ENCODE data around the gene NDRG4.

The NDRG4 gene

GRCh38 chr16:58532414-58532813 lies 32.5 kb downstream of the NDRG4 start:
- TF ChIP-seq EZH2phosphoT487 (IDR thresholded peaks at IDR 0.05; ENCODE audit: borderline replicate concordance, low read length) (no peak), CTCF (IDR thresholded peaks at IDR 0.05; ENCODE audit: low read depth, low read length, poor library complexity, severe bottlenecking) (no peak)
- H3K4me2 ChIP-seq (ENCODE audit: low read length) = no peak overlapping the region
- H3K36me3 ChIP-seq (ENCODE audit: control insufficient read depth, low read length) = peaks cover 96% of the 10 kb centered on the region
- no peaks in the 10 kb centered on the region for H4K20me1 ChIP-seq (ENCODE audit: control insufficient read depth, insufficient read depth, low read depth, low read length)
- H3K9me2 ChIP-seq (replicated peaks; ENCODE audit: control insufficient read depth, low read length) = no peaks in the 10 kb centered on the region
- H3K4me3 ChIP-seq (ENCODE audit: low read length) = no peak overlapping the region
- no peaks in the 10 kb centered on the region for H3K27me3 ChIP-seq (ENCODE audit: control insufficient read depth, low read length)
- H3K9me3 ChIP-seq (ENCODE audit: control insufficient read depth, insufficient read depth, low read length) = no peaks in the 10 kb centered on the region
- no peak overlapping the region for H3K27ac ChIP-seq (ENCODE audit: low read depth, low read length)
- H3K79me2 ChIP-seq (ENCODE audit: control insufficient read depth, low read length) = peaks cover 12% of the 10 kb centered on the region
- H3K4me1 ChIP-seq (ENCODE audit: control insufficient read depth, low read length) = no peaks in the 10 kb centered on the region
- H3F3A ChIP-seq (ENCODE audit: control insufficient read depth, insufficient read depth) = peaks cover 20% of the 10 kb centered on the region

- H4K20me1 ChIP-seq (ENCODE audit: control insufficient read depth, insufficient read depth, low read depth, low read length) = no peaks in the 10 kb centered on the region
- no peak overlapping the region for H3K4me2 ChIP-seq (ENCODE audit: low read length)
- TF ChIP-seq CTCF (IDR thresholded peaks at IDR 0.05; ENCODE audit: low read depth, low read length, poor library complexity, severe bottlenecking) = no peak
- no peak for TF ChIP-seq EZH2phosphoT487 (IDR thresholded peaks at IDR 0.05; ENCODE audit: borderline replicate concordance, low read length)
- H3K4me3 ChIP-seq (ENCODE audit: low read length) = no peak overlapping the region
- H3K27me3 ChIP-seq (ENCODE audit: control insufficient read depth, low read length) = no peaks in the 10 kb centered on the region
- no peaks in the 10 kb centered on the region for H3K4me1 ChIP-seq (ENCODE audit: control insufficient read depth, low read length)
- no peaks in the 10 kb centered on the region for H3K9me2 ChIP-seq (replicated peaks; ENCODE audit: control insufficient read depth, low read length)
- H3K79me2 ChIP-seq (ENCODE audit: control insufficient read depth, low read length) = peaks cover 12% of the 10 kb centered on the region
- H3K36me3 ChIP-seq (ENCODE audit: control insufficient read depth, low read length) = peaks cover 96% of the 10 kb centered on the region
- peaks cover 13% of the 10 kb centered on the region for H3F3A ChIP-seq (ENCODE audit: control insufficient read depth, insufficient read depth)
- no peak overlapping the region for H3K27ac ChIP-seq (ENCODE audit: low read depth, low read length)
- no peaks in the 10 kb centered on the region for H3K9me3 ChIP-seq (ENCODE audit: control insufficient read depth, insufficient read depth, low read length)
Measured at GRCh38 chr16:58533751-58534470, 34.0 kb downstream of the NDRG4 start.

- peaks cover 7% of the 10 kb centered on the region for H3F3A ChIP-seq (ENCODE audit: control insufficient read depth, insufficient read depth)
- no peak for TF ChIP-seq CTCF (IDR thresholded peaks at IDR 0.05; ENCODE audit: low read depth, low read length, poor library complexity, severe bottlenecking)
- TF ChIP-seq EZH2phosphoT487 (IDR thresholded peaks at IDR 0.05; ENCODE audit: borderline replicate concordance, low read length) = no peak
- no peak overlapping the region for H3K27ac ChIP-seq (ENCODE audit: low read depth, low read length)
- peaks cover 98% of the 10 kb centered on the region for H3K36me3 ChIP-seq (ENCODE audit: control insufficient read depth, low read length)
- no peaks in the 10 kb centered on the region for H3K9me3 ChIP-seq (ENCODE audit: control insufficient read depth, insufficient read depth, low read length)
- no peaks in the 10 kb centered on the region for H3K9me2 ChIP-seq (replicated peaks; ENCODE audit: control insufficient read depth, low read length)
- no peaks in the 10 kb centered on the region for H3K27me3 ChIP-seq (ENCODE audit: control insufficient read depth, low read length)
- no peak overlapping the region for H3K4me2 ChIP-seq (ENCODE audit: low read length)
- H3K4me3 ChIP-seq (ENCODE audit: low read length) = no peak overlapping the region
- H3K79me2 ChIP-seq (ENCODE audit: control insufficient read depth, low read length) = peaks cover 12% of the 10 kb centered on the region
- no peaks in the 10 kb centered on the region for H3K4me1 ChIP-seq (ENCODE audit: control insufficient read depth, low read length)
- no peaks in the 10 kb centered on the region for H4K20me1 ChIP-seq (ENCODE audit: control insufficient read depth, insufficient read depth, low read depth, low read length)
Measured at GRCh38 chr16:58535100-58535499, 35.2 kb downstream of the NDRG4 start.

Measured in DOHH2 (cell line).